Measurements from ENCODE around the gene WWOX.

The WWOX gene

DNA sequence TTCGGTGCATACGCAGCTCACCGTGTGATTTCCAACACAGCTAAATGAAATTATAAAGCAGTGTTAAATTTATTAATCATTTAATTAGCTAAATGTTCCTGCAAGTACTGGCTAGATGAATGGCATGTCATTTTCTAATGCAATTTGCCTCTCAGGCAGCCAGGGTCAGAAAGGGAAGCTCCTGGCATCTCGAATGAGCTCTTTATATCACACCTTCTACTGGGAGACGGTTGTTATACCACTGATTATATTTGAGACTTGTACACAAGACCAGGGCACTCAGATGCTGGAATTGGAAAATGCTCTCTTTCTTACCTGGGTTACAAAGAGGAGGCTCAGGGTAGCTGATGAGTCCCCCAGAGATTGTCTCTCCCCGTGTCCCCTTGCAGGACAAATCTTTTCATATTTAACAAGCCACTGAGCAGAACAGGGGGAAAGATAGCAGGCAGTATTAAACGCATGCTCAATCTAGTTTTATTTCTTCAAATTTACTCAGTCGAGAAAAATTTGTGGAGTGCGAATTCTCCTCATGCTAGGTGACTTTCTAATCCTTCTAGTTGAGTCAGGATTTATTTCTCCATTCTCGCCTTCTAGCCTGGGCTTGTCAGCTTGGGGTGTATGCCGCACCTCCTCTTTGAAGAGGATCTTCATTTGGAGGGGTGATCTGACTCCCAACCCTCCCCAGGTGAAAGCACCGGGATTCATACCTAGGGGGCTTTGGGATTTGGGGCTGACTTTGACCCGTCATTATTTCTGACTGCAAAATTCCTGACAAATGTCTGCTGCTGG, 1060.0 kb downstream of the WWOX start:
- FAIRE-seq: no peak
- no peak for DNase-seq (ENCODE audit: insufficient read length, low spot score)

GRCh38 chr16:79162977-79163376, 1063.5 kb downstream of the WWOX start:
- FAIRE-seq (no peak), DNase-seq (ENCODE audit: insufficient read length, low spot score) (no peak)

DNA sequence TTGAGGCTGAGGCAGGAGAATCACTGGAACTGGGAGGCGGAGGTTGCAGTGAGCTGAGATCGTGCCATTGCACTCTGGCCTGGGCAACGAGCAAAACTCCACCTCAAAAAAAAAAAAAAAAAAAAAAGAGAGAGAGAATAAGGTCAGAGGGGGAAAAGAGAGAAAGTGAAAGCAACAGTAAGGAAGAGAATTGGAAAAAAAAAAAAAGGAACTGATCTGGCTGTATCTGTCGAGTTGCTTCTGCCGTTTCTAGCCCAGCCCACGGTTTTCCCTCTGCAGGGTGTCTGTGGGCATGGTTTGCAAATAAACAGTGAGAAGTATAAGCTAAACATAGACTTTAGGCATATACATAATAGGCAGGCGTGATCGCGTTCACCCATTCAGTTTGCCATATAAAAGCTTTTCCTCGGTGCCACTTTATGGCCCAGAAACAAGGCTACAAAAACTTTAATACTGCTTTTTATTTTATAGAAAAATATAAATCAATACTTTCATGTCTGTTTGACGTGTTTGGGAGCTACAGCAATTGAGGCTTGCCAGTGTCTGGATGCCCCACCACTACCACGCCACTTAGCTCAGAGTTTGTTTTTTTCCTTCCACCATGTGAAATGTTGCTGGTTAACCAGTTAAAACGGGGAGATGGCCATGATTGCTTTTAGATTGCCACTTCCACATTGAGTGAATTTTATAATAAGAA, 1064.4 kb downstream of the WWOX start:
- no peak for DNase-seq (ENCODE audit: insufficient read length, low spot score)
- FAIRE-seq: no peak

GRCh38 chr16:79164388-79164995, 1065.0 kb downstream of the WWOX start:
- FAIRE-seq: no peak
- no peak for DNase-seq (ENCODE audit: insufficient read length, low spot score)

DNA sequence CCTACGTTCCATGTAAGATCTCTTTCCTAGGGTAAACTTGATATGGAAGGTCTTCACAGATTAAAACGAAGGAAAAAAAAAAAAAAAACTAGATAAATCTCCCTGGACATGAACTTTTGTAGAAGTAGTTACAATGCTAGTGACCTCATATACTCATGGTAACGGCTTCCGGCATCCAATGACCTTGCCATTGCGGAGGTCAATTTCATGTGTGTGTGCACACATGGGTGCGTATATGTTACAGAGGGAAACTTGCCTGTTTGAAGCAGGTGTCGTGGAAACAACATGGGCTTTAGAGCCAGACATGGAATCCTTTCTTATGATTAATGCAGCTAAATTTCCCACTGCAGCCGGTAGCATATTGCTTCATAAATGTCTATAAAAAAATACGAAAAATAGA, 1065.6 kb downstream of the WWOX start:
- no peak for FAIRE-seq
- no peak for DNase-seq (ENCODE audit: insufficient read length, low spot score)

DNA sequence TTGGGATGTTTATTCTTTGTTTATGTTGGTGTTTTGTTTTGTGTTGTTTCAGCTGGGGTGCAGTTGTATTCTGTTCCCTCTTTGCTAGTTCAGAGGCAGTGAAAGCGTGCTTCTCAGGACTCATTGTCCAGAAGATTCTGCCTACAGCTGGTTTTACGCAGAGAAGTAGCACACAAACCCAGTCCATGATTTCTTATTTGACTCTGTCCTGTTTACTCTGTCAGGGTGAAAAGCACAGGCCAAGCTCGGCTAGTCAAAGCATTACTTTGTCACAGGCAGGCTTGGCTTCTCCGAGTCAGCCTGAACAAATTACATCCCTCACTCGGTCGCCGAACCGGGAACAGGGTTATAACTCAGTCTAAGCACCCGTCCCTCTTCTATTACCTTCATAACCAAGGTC, 1066.1 kb downstream of the WWOX start:
- DNase-seq (ENCODE audit: insufficient read length, low spot score) (no peak), FAIRE-seq (no peak)

- FAIRE-seq (no peak), DNase-seq (ENCODE audit: insufficient read length, low spot score) (no peak)
Measured at GRCh38 chr16:79167893-79168292, 1068.4 kb downstream of the WWOX start.

GRCh38 chr16:79168321-79168720, 1068.9 kb downstream of the WWOX start:
- FAIRE-seq: no peak
- DNase-seq (ENCODE audit: insufficient read length, low spot score): no peak

DNA sequence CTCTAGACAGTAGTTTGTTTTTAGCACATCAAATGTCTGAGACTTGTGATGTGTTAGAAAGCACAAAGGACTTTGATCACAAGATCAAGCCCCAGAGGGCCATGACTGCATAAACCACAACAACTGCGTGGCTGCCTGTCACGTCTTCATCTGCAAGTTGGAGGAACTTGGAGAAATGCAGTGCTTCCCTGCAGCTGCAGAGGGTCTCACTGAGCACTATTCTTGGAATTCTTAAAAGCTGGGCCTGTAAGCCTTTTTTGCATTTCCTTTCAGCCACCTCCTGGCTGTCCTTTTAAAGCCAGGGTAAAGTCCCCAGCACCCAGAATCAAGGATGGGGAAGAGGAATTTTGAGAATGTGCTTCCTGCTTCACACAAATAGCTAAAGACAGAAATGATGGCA, 1069.8 kb downstream of the WWOX start:
- FAIRE-seq: no peak

DNA sequence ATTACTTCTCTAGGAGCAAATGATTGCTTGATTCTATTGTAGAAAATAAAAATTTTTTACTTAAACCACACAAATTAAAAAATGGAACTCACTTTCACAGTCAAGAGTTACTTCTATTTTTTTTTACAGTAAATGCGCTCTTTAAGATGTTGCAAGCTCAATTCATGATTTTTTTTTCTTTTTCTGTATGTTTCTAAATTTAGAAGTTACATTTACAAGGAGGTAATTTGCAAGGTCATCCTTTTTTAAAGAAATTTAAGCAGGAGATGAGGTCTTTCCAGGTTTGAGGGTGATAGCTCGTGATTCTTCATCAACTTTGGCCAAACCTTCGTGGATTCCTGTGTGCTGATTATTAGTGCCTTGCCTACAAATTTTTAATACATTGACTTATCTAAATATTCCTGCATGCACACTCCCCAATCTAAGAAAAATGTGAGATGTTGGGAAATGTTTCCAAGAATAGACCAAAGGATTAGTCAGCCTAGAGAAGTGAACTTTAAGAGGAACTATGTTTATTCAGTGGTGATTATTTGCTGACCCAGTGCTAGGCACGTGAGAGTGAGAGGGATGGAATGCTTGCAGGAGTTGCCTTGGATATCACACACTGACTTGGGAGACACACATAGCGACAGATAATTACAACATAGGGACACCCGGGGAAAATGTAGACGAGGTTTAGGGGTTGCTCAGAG, 1071.2 kb downstream of the WWOX start:
- peak; percentile 28 for FAIRE-seq
- no peak for DNase-seq (ENCODE audit: insufficient read length, low spot score)

More for the DNA sequence above, 1069.8 kb downstream of the WWOX start:
- DNase-seq (ENCODE audit: insufficient read length, low spot score): no peak

DNA sequence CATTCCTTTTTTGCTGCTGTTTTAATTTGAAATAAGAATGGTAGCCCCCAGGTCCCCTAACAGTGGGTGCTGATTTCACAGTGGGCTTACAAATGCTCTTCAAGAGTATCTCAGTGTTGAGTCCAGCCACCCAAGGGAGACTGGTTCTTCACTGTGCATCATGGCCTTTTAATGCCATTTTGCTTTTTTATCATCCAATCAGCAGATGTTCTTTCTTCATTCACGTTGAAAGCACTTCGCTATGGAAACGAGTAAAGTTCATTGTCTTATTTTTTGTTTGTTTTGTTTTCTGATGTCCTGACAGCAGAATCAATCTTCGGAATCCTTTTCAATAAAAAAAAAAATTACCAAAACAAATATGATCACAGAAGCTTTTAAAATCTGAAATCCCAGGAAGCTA, 1072.0 kb downstream of the WWOX start:
- FAIRE-seq: no peak

DNA sequence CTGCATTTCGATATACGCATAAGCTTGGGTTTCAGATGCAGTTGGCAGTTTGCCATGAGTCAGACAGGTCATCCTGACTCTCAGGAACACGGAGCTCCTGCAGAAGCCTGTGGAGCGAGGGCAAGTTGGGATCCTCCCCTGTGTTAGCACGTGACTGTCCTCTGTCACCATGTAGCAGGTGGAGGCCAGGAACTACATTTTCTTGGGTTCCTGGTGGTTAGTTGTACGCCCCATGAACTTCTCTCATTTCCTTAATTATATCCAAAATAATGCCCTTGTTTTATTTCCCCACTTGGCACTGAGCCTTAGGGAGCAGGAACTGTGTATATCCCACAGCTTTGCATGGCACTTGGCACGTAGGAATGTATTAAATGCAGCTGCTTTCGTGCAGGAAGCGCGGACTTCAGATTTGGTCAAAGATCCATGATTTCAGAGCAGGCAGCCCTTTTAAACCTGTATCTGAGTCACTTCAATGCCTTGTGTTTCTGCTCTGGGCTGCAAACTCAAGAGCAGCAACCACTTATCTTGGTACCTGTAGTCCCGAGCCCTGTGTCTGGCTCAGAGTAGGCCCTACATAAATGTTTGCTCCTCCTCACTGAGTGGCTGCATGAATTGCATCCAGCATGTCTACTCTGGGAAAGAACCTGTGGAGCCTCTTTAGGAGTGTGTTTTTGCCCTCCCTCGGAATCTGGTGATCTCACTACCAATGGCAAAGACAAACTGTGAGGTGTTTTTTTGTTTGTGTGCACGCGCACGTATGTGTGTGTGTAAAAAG, 1072.7 kb downstream of the WWOX start:
- DNase-seq (ENCODE audit: insufficient read length, low spot score) (no peak), FAIRE-seq (no peak)

More for the DNA sequence above, 1072.0 kb downstream of the WWOX start:
- DNase-seq (ENCODE audit: insufficient read length, low spot score): no peak

- DNase-seq (ENCODE audit: insufficient read length, low spot score) (no peak), FAIRE-seq (no peak)
Measured at GRCh38 chr16:79172976-79173500, 1073.6 kb downstream of the WWOX start.

GRCh38 chr16:79173919-79174318, 1074.5 kb downstream of the WWOX start:
- FAIRE-seq (no peak), DNase-seq (ENCODE audit: insufficient read length, low spot score) (no peak)

GRCh38 chr16:79175286-79176057, 1076.0 kb downstream of the WWOX start:
- no peak for DNase-seq (ENCODE audit: insufficient read length, low spot score)
- FAIRE-seq: no peak

DNA sequence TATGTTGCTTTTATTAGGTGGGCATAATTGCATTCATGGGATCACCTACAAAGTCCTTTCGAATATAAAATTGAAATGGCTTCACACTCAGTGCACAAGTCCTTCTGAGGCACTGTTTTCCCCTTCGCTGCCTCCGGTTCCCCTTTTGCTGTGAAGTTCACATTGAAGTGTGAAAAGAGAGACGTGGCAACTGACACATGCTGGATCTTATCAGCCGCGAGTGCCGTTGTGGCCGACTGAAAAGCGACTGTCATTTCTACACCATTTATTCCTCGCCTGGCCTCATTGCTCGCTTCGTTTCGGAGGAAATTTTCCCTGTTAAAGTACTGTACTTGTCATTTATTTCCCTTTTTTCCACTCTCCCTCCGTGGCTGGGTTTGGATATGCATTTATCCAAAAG, 1077.6 kb downstream of the WWOX start:
- DNase-seq (ENCODE audit: insufficient read length, low spot score) (no peak), FAIRE-seq (no peak)

GRCh38 chr16:79181419-79181818, 1082.0 kb downstream of the WWOX start:
- FAIRE-seq (no peak), DNase-seq (ENCODE audit: insufficient read length, low spot score) (no peak)

DNA sequence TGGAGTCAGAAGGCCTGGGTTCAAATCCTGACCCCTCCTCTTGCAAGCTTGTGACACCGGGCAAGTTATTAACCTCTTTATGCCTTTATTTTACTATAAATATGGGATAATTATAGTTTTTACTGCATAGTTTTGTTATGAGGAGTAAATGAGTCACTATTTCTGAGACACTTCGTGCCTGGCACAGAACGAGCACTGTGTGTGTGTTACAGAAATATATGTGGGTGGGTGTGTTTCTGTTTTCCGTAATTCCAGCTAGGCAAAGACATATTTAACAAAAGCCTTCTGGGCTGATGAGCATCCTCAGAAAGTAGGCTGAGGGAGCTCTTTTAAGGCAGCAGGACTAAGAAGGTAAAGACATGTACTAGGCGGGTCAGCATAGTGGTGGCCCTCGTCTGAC, 1083.2 kb downstream of the WWOX start:
- DNase-seq (ENCODE audit: insufficient read length, low spot score) (no peak), FAIRE-seq (no peak)

- FAIRE-seq (no peak), DNase-seq (ENCODE audit: insufficient read length, low spot score) (no peak)
Measured at GRCh38 chr16:79183571-79183970, 1084.1 kb downstream of the WWOX start.

Measured in HTR-8/SVneo (cell line).